Gastroesophageal sphincter (tissue), 4 donors: Measurements from ENCODE around the gene LIF. TPM values are rescaled to one million over a fixed set of nuclear protein-coding genes. Genes with fewer than 3 reads are reported as not detected.

ENCODE experiments used
- ATAC-seq: fragments of 150-250 bp; one replicate; pipeline ENCODE4 v1.9.1; 2016; ENCODE audit warnings: mild to moderate bottlenecking, moderate library complexity
- H3K27ac ChIP-seq, 4 donors: fragments of 200-600 bp; sonication (generic) in 3 of 4; 1 replicate in 3 of 4; 2 replicates in 1 of 4; pipeline ENCODE4 v1.5.1; 2016 to 2019
- H3K27me3 ChIP-seq: fragments of 200-600 bp; sonication (generic); one replicate; pipeline ENCODE4 v1.5.1; 2019
- H3K36me3 ChIP-seq, 2 donors: fragments of 200-600 bp; sonication (generic); one replicate each; pipeline ENCODE4 v1.5.1; 2019; ENCODE audit warnings: control low read depth in 1 of 2
- H3K4me1 ChIP-seq, 3 donors: fragments of 200-600 bp; sonication (generic); 1 replicate in 2 of 3; 2 replicates in 1 of 3; pipeline ENCODE4 v1.5.1; 2016 to 2019; ENCODE audit warnings: control low read depth in 2 of 3
- H3K4me3 ChIP-seq, 2 donors: fragments of 200-600 bp; sonication (generic); one replicate each; pipeline ENCODE4 v1.5.1; 2019; ENCODE audit warnings: mild to moderate bottlenecking in 1 of 2, moderate library complexity in 1 of 2
- H3K9me3 ChIP-seq, 3 donors: fragments of 200-600 bp; sonication (generic); one replicate each; pipeline ENCODE4 v1.5.1; 2017 to 2019; ENCODE audit warnings: control low read depth in 2 of 3
- CTCF ChIP-seq, 4 experiments: fragments of 200-600 bp in 2 of 4; fragments of 450-650 bp in 2 of 4; sonication (generic) in 1 of 4; IDR thresholded peaks; one replicate each; pipeline ENCODE4 v1.5.1; 2017 to 2019; ENCODE audit warnings: antibody characterized with exemption in 4 of 4, mild to moderate bottlenecking in 2 of 4, moderate library complexity in 2 of 4
- EP300 ChIP-seq: sonication (generic); formaldehyde crosslinking; IDR thresholded peaks from one replicate; pipeline ENCODE4 v1.6.1; 2017; ENCODE audit warnings: antibody characterized with exemption, mild to moderate bottlenecking
- POLR2A ChIP-seq, 2 donors: fragments of 450-650 bp; IDR thresholded peaks; one replicate each; pipeline ENCODE4 v1.6.1; 2017; ENCODE audit warnings: antibody characterized with exemption in 2 of 2, mild to moderate bottlenecking in 2 of 2, moderate library complexity in 1 of 2
- POLR2AphosphoS5 ChIP-seq: sonication (generic); formaldehyde crosslinking; IDR thresholded peaks from one replicate; pipeline ENCODE4 v1.6.1; 2017; ENCODE audit warnings: antibody characterized with exemption
- WGBS, 2 donors: methylation state at CpG; one replicate each; pipeline ENCODE4 v1.1.5; 2018; ENCODE audit warnings: low coverage in 1 of 2; 5-methylcytosine and 5-hydroxymethylcytosine counted together
- total RNA-seq, 4 donors: library from RNA; depleted of rRNA; stranded (reverse); fragments of >200 nt; gene quantifications; one replicate each; pipeline ENCODE4 v1.1.0, GENCODE V29; 2016

Gene LIF
- total RNA-seq, 4 donors from 2014 or later: 0.58 to 15.8 (median 0.59) TPM; not detected in 1

GRCh38 chr22:30221121-30221992 lies 25.2 kb downstream of the LIF start:
- Histone ChIP-seq H3K9me3 (no peaks in the 10 kb centered on the region), H3K4me3 (no peak overlapping the region), H3K27me3 (peaks cover 34% of the 10 kb centered on the region), H3K4me1 (no peaks in the 10 kb centered on the region), H3K27ac (no peak overlapping the region), H3K36me3 (no peaks in the 10 kb centered on the region)
- WGBS, 2 donors: 73 to 100% methylated on average over 4 to 17 of the region's 26 CpGs
- TF ChIP-seq EP300 (no peak), POLR2AphosphoS5 (no peak), CTCF (IDR thresholded peaks at IDR 0.05) (no peak), POLR2A (IDR thresholded peaks at IDR 0.05) (no peak)
- no peak for ATAC-seq

GRCh38 chr22:30220338-30221012 lies 26.1 kb downstream of the LIF start:
- no peaks in the 10 kb centered on the region for H3K36me3 ChIP-seq
- no peaks in the 10 kb centered on the region for H3K4me1 ChIP-seq
- no peaks in the 10 kb centered on the region for H3K9me3 ChIP-seq
- no peak overlapping the region for H3K4me3 ChIP-seq
- ATAC-seq: no peak
- WGBS, 2 donors: 77% methylated on average over 5 to 7 of the region's 7 CpGs
- peaks cover 39% of the 10 kb centered on the region for H3K27me3 ChIP-seq
- H3K27ac ChIP-seq: no peak overlapping the region
- TF ChIP-seq CTCF (IDR thresholded peaks at IDR 0.05) (no peak), POLR2AphosphoS5 (no peak), POLR2A (IDR thresholded peaks at IDR 0.05) (no peak), EP300 (no peak)

GRCh38 chr22:30219668-30220278 lies 26.8 kb downstream of the LIF start:
- no peak for ATAC-seq

GRCh38 chr22:30219049-30219654 lies 27.4 kb downstream of the LIF start:
- TF ChIP-seq POLR2A (IDR thresholded peaks at IDR 0.05): no peak
- no peak for TF ChIP-seq EP300
- TF ChIP-seq CTCF (IDR thresholded peaks at IDR 0.05): no peak
- H3K36me3 ChIP-seq: no peaks in the 10 kb centered on the region
- H3K9me3 ChIP-seq: no peaks in the 10 kb centered on the region
- H3K27ac ChIP-seq: no peak overlapping the region
- WGBS, 2 donors: 68 to 80% methylated on average over 7 to 8 of the region's 8 CpGs
- peaks cover 43% of the 10 kb centered on the region for H3K27me3 ChIP-seq
- no peak for ATAC-seq
- H3K4me3 ChIP-seq: no peak overlapping the region
- H3K4me1 ChIP-seq: no peaks in the 10 kb centered on the region

More at GRCh38 chr22:30219668-30220278, 26.8 kb downstream of the LIF start:
- H3K4me3 ChIP-seq: no peak overlapping the region
- no peaks in the 10 kb centered on the region for H3K4me1 ChIP-seq
- no peaks in the 10 kb centered on the region for H3K36me3 ChIP-seq
- TF ChIP-seq POLR2A (IDR thresholded peaks at IDR 0.05): no peak
- no peak for TF ChIP-seq CTCF (IDR thresholded peaks at IDR 0.05)
- TF ChIP-seq EP300: no peak
- TF ChIP-seq POLR2AphosphoS5: no peak
- H3K9me3 ChIP-seq: no peaks in the 10 kb centered on the region
- H3K27ac ChIP-seq: no peak overlapping the region
- H3K27me3 ChIP-seq: peaks cover 43% of the 10 kb centered on the region
